HS-27A (cell line): ENCODE results near the gene IL17D.
"Not testable (repeated sequence)": the region's sequence is repeated elsewhere in the genome, so short reads cannot be mapped to it uniquely, and the experiment has no call there.

ENCODE experiments used
- DNase-seq: peaks from one replicate; pipeline ENCODE4 v3.0.0-alpha.2; 2012; ENCODE audit warnings: low read depth, missing footprints

Gene IL17D

DNA sequence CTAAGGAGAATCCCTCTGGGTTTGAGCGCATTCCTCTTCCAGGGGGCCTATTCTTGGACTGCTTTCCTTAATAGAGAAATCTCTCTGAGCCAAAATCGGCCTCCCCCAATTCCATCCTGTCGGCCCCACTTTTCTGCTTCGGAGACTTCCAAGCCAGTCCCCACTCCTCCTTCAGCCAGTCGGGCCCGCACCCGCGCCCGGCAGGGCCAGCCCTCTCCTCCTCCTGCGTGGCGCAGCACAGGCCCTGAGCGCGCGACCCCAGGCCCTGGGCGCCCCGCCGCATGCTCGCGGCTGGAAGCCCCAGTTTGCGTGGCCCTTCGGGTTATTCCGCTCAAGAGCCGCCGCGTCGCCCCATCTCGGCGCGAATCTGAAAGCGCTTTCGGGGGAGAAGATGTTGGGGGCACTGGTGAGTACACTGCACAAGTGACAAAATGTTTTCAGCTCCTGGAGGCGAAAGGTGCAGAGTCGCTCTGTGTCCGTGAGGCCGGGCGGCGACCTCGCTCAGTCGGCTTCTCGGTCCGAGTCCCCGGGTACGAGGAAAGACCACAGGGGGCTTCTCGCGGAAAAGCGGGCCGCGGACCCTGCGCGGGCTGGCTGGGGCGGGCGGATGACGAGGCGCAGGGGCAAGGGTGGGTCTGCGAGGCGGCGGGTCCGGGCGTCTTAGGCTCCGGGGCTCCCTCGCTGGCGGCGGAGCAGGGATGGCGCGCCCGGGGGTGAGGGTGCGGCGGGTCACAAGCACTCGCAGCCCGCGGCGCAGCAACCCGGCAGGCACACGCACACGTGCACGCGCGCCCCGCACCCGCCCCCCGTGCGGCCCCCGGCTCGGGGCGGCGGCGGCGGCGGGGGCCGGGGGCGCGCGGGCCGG, at the start of gene IL17D:
Gene IL17D, plus strand, starts transcription at position 785 of the 865 bp plus-strand sequence. CDS start 303 bp downstream, outside the sequence.
- DNase-seq: no peak

GRCh38 chr13:20654156-20654555, 49.3 kb upstream of the IL17D start:
- peak; percentile 22 for DNase-seq

DNA sequence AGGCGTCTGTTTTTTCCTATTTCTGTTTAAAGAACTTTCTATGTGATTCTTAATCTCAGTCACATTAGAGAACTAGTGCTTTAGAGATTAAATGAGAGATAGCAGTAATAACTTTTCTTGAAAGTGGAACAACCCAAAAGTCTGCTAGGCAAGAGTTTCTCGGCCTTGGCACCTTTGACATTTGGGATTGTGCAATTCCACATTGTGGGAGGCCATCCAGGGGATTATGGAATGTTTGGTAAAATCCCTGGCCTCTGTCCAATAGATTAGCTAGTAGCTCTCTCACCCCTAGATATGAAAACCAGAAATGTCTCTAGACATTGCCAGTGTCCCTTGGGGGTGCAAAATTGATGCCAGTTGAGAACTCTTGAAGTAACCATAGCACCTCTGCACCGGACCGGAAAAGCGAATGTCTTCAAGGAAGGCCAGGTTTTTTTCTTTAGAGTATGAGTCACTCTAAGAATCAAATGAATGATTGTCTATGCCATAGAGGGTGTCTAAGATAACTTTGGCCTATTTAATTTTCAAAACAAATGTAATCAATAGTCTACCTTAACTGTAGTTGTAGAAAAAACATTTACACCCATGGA, 45.0 kb upstream of the IL17D start:
- DNase-seq: peak; percentile 4

DNA sequence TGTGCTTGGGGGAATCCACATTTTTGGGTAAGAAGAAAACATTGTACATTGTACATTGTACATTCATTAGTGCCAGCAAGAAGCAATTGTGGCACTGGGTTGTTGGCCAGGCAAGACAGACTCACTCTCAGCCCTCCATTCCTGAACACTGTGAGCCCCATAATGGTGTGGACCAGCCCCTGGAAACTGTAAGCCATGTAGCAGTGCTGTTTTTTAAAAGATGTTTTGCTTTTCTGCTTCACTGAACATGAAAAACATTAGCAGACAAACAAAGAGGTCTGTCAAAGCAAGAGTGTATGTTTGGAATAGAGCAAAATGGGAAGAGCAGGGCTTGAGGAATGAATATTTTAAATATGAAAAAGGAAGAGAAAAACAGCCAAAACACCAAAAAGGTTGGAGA, 39.1 kb upstream of the IL17D start:
- DNase-seq: no peak

GRCh38 chr13:20666948-20667347, 36.6 kb upstream of the IL17D start:
- no peak for DNase-seq

GRCh38 chr13:20667857-20668437, 35.6 kb upstream of the IL17D start:
- no peak for DNase-seq

DNA sequence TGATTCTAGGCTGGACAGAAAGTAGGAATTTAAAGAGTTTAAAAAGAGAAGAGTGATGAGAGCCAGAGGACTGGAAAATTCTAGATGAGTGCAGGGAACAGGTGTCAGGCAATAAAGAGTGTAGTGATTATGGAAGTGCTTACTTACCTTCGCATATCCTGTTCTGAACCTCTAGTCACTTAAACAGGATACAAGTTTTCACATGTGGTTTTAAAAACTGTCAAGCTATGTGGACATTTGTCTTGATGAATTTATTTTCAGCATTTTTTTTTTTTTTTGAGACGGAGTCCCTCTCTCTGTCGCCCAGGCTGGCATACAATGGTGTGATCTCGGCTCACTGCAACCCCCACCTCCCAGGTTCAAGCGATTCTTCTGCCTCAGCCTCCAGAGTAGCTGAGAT, 34.3 kb upstream of the IL17D start:
- DNase-seq: no peak

- no peak for DNase-seq
Measured at GRCh38 chr13:20671789-20672188, 31.7 kb upstream of the IL17D start.

GRCh38 chr13:20672772-20673171, 30.7 kb upstream of the IL17D start:
- no peak for DNase-seq

- no peak for DNase-seq
Measured at GRCh38 chr13:20673715-20674114, 29.8 kb upstream of the IL17D start.

DNA sequence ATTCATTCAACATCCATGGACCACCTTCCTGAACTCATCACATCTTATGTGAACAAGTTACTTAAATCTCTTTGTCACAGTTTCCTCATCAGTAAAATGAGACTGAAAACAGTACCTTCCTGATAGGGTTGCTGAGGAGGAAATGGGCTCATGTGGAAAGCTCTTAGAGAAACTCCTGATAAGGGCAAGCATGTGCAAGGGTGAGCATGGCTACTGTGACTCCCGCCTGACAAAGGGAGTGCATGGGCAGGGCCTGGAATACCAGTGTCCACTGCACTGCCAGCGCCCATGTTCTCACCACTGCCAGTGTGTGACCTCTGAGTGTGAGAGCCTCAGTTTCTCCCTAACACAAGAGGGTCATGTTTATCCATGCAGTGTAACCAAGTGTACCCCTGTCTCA, 27.3 kb upstream of the IL17D start:
- no peak for DNase-seq

DNA sequence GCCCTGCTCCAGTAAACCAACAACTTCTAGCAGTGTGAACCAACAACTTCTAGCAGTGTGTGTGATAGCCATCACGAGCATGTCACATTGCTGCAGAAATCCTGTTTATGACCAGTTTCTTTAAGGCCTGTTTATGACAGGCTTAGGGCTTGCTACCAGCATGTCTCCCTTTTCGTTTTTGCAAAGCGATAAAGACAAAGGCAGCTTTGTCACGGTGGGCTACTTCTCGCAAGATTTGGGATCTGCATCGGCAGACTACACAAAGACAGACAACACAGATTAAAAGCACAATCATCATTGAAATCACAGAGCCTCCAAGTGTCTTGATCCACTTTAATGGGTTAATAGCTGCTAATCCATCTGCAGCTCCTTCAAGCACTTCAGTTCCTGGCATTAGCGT, 24.9 kb upstream of the IL17D start:
- not testable (repeated sequence) for DNase-seq

GRCh38 chr13:20679879-20680278, 23.6 kb upstream of the IL17D start:
- DNase-seq: no peak

- no peak for DNase-seq
Measured at GRCh38 chr13:20680416-20681080, 23.0 kb upstream of the IL17D start.

GRCh38 chr13:20681481-20681880, 22.0 kb upstream of the IL17D start:
- DNase-seq: not testable (repeated sequence)

DNA sequence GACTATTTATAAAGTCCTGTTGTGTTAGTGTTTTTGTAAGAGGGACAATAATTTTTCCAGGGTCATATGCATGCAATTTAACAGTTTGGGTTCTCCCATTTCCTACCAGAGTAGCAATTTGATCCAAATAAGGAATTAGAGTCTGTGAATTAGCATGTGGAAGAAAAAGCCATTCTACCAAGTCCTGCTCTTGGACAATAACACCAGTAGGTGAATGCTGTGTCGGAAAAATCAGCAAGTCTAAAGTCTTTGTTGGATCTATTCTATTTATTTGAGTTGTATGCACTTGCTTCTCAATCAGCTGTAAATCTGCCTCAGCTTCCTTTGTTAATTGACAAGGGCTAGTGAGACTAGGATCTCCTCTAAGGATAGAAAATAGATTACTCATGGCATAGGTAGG, 21.4 kb upstream of the IL17D start:
- DNase-seq: no peak

DNA sequence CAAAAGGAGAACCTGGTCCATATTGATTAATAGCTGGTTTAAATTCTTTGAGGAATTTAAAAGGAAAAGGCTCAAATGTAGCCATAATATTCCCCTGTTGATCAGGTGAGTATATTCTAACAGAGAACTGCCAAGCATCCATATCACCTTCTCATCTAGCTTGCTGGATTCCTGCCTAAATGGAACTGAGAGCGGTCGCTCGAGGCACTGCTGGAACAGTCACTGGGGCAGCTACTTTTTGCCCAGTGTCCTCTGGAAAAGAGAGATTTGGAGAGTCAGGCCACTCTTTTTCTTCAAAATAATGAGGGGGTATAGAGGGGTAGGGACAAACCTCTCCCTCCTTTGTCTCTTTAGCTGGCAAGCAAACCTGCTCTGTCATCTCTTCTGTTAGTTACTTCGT, 19.5 kb upstream of the IL17D start:
- no peak for DNase-seq

GRCh38 chr13:20684546-20684945, 19.0 kb upstream of the IL17D start:
- no peak for DNase-seq

DNA sequence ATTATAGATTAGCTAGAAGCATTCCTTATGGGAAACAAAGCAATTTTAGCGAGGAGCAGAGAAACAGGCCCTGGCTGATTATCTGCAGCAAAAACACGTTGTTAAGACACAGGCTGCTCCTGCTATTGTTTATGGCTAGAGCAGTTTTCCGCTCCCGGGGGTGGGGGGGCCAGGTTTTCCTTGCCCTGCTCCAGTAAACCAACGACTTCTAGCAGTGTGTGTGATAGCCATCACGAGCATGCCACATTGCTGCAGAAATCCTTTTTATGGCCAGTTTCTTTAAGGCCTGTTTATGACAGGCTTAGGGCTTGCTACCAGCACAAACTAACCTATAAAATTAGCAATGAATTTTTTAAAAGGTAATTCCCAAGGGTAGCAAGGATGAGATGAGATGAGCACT, 18.4 kb upstream of the IL17D start:
- no peak for DNase-seq

DNA sequence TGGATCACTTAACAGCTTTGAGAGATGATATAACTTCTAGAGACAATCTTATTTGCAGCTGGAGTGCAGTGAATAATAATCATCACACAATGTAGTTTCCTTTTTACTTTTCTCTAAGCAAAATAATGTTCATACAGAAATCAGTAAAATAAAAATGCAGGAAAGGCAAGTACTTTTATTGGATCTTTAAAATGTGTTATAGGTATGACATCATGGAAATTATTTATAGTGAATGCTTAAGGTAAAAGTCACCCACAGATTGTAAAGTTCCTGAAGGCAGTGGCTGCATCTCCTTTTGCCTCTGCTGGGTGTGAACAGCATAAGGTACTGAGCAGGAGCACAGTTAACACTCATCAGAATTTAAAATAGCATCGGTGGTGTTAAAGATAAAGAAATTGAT, 17.3 kb upstream of the IL17D start:
- no peak for DNase-seq

DNA sequence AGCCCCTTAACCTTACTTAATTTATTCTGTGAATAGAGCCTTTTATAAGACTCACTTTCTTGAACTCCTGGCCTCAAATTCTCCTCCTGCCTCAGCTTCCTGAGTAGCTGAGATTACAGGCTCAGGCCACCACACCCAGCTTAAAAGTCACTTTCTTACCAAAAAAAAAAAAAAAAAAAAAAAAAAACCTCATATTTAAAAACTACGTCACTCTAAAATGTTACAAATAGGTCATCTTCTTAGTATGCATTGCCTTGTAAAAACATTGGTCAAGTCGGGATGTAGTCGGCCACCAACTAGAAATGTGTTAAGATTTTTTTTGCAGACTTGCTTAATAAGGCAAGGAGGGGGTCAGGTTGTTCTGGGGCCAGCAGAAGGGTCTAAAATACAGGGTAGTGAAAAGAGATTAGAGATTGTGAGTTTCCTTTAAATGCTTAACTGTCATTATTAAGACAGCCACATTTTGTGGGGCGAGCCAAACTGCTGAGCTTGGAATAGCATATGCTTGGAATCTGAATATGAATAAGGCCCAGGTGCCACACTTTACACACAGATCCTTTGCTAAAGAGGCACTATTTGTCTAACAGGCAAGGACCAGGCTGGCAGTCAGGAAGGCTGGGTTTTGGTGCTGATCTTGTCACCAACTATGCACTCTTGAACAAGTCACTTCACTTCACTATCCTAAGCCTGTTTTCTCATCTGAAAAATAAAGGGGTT, 16.5 kb upstream of the IL17D start:
- DNase-seq: no peak

DNA sequence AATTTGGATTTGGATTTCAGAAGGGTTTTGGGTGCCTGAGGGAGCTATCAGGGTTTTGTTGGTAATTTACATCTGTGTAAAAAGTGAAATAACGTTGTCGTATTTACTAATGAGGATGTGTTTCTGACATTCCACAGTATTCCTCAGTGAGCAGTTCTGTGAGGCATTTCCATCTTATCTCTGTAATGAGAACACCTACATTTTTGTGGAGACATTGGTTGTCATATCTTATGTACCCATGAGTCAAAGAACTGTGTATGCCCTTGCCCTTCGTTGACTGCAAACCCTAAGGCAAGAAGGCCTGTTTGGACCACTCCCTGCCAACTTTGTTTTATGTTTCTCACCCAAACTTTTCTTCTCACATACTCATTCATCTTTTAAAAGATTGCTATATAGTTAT, 14.2 kb upstream of the IL17D start:
- no peak for DNase-seq
